Daoy (cell line): ENCODE measurements around the gene RASSF7. TPM values are rescaled to one million over a fixed set of nuclear protein-coding genes. Genes with fewer than 3 reads are reported as not detected.

Experiments
- DNase-seq: peaks from one replicate; pipeline ENCODE4 v3.0.0-alpha.2; 2015; ENCODE audit warnings: low read depth
- total RNA-seq: library from RNA; depleted of rRNA; stranded (reverse); fragments of >200 nt; shearing (Covaris generic); gene quantifications from 2 replicates; pipeline ENCODE4 v1.2.3, GENCODE V29; 2014; rRNA removed

RASSF7 gene
- total RNA-seq, 1 experiment from 2014 or later, result 19.8 TPM

GRCh38 chr11:610146-610801, 49.5 kb downstream of the RASSF7 start:
- no peak for DNase-seq

DNA sequence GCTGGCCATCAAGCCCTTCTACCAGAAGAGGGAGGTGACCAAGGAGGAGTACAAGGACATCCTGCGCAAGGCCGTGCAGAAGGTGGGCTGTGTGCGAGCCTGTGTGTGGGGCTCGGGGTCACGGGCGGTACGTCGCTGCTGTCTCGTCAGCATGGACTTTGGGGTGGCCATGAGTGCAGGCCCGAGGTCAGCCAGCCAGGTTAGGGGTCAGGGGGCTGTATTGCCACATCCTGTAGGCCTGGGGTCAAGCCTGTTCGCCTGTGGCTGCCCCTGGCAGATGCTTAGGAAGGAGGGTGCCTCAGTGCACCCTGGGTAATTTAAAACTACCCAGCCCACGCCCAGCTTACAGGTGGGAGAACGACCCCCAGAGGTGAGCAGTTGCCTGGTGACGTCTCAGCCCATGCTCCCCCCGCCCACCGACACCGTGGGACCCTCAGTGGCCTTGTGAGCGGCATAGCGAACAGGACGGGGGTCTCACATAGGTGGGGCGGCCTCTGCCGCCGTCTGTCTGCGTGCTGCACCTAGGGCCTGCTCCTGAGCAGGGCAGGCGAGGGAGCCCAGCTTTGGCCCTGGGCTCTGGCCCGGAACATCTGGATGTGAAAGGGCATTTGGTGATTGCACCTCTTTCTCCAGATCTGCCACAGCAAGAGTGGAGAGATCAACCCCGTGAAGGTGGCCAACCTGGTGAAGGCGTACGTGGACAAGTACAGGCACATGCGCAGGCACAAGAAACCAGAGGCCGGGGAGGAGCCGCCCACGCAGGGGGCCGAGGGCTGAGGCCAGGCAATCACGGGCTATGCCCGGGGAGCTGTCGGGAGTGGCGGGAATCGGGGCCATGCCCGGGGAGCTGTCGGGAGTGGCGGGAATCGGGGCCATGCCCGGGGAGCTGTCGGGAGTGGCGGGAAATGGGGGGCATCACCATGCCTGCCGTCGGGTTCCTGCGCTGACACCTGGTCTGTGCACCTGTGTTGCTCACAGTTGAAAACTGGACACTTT, 50.5 kb downstream of the RASSF7 start:
- no peak for DNase-seq

GRCh38 chr11:612201-612960, 51.6 kb downstream of the RASSF7 start:
- DNase-seq, result no peak

GRCh38 chr11:612961-613300, 52.2 kb downstream of the RASSF7 start:
- no peak for DNase-seq

GRCh38 chr11:613369-613968, 52.7 kb downstream of the RASSF7 start:
- DNase-seq, result peak; percentile 50

Other genes starting within 250 kb of the RASSF7 start
- gene IFITM1, start 246.9 kb upstream of the RASSF7 start, total RNA-seq, result 1.2 TPM in 2 replicates
- gene IFITM3, start 240.1 kb upstream of the RASSF7 start, total RNA-seq, result 16.9 and 22.8 TPM in 2 replicates
- gene B4GALNT4, start 191.5 kb upstream of the RASSF7 start, total RNA-seq, result 3.0 and 4.9 TPM in 2 replicates
- 7.3 and 22.9 TPM in 2 replicates for gene PKP3, start 166.8 kb upstream of the RASSF7 start, total RNA-seq
- gene SIGIRR, start 146.0 kb upstream of the RASSF7 start, total RNA-seq, result 10.5 and 25.8 TPM in 2 replicates
- 0.17 TPM in 1 of 2 replicates, not detected in the other for gene ANO9, start 119.0 kb upstream of the RASSF7 start, total RNA-seq
- 16.2 and 24.4 TPM in 2 replicates for gene PTDSS2, start 110.7 kb upstream of the RASSF7 start, total RNA-seq
- 165 and 188 TPM in 2 replicates for gene RNH1, start 53.7 kb upstream of the RASSF7 start, total RNA-seq
- gene HRAS, start 25.4 kb upstream of the RASSF7 start, total RNA-seq, result 67.4 and 75.8 TPM in 2 replicates
- gene LRRC56, start 23.4 kb upstream of the RASSF7 start, total RNA-seq, result 0.11 and 0.60 TPM in 2 replicates
- 0.23 and 0.54 TPM in 2 replicates for gene LMNTD2, start 232 bp upstream of the RASSF7 start, total RNA-seq
- 22.0 and 29.2 TPM in 2 replicates for gene PHRF1, start 15.5 kb downstream of the RASSF7 start, total RNA-seq
- gene IRF7, start 55.0 kb downstream of the RASSF7 start, total RNA-seq, result 6.7 and 14.5 TPM in 2 replicates
- gene CDHR5, start 64.0 kb downstream of the RASSF7 start, total RNA-seq, result not detected in 2 replicates
- not detected in 2 replicates for gene SCT, start 66.2 kb downstream of the RASSF7 start, total RNA-seq
- not detected in 2 replicates for gene DRD4, start 76.3 kb downstream of the RASSF7 start, total RNA-seq
- gene DEAF1, start 134.3 kb downstream of the RASSF7 start, total RNA-seq, result 21.7 and 25.5 TPM in 2 replicates
- 7.5 and 15.8 TPM in 2 replicates for gene TMEM80, start 134.8 kb downstream of the RASSF7 start, total RNA-seq
- 1.8 and 5.4 TPM in 2 replicates for gene EPS8L2, start 145.3 kb downstream of the RASSF7 start, total RNA-seq
- gene TALDO1, start 186.5 kb downstream of the RASSF7 start, total RNA-seq, result 319 and 455 TPM in 2 replicates
- 17.3 and 18.4 TPM in 2 replicates for gene GATD1, start 216.5 kb downstream of the RASSF7 start, total RNA-seq
- gene CEND1, start 229.1 kb downstream of the RASSF7 start, total RNA-seq, result 0.51 and 1.2 TPM in 2 replicates
- gene SLC25A22, start 237.3 kb downstream of the RASSF7 start, total RNA-seq, result 11.8 and 14.1 TPM in 2 replicates
- gene PIDD1, start 244.3 kb downstream of the RASSF7 start, total RNA-seq, result 3.5 and 10.4 TPM in 2 replicates
- 693 and 756 TPM in 2 replicates for gene RPLP2, start 249.0 kb downstream of the RASSF7 start, total RNA-seq